ENCODE results near the gene PRKN. TPM values are rescaled to one million over a fixed set of nuclear protein-coding genes. Genes with fewer than 3 reads are reported as not detected.

Gene PRKN
- total RNA-seq, 1 donor from 2014 or later, result 9.3 TPM

- no peak for DNase-seq (ENCODE audit: low spot score)
Observed at GRCh38 chr6:162124710-162125435, 602.7 kb downstream of the PRKN start.

GRCh38 chr6:162123797-162124196 lies 603.8 kb downstream of the PRKN start:
- DNase-seq (ENCODE audit: low spot score), result no peak

DNA sequence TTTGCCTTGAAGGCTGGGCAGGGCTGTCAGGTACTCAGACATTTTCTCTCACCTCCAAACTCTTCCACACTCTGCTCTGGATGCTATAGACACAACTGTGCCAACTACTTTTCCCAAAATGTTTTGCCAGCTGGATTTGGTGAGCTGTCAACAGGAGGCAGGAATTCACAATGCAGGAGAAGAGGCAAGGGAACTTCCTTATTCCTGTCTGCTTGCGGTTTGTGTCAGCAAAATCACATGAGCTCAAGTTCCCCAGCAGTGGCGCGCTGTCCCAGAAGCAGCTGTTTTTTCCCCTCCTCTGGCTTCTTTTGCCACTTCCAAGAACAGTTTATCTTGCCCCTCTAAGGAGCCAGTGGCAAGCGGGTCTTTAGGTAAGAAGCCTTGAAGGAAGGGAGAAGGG lies 608.2 kb downstream of the PRKN start:
- DNase-seq (ENCODE audit: low spot score), result peak; percentile 17

- DNase-seq (ENCODE audit: low spot score), result no peak
Observed at GRCh38 chr6:162118706-162119105, 608.9 kb downstream of the PRKN start.

DNA sequence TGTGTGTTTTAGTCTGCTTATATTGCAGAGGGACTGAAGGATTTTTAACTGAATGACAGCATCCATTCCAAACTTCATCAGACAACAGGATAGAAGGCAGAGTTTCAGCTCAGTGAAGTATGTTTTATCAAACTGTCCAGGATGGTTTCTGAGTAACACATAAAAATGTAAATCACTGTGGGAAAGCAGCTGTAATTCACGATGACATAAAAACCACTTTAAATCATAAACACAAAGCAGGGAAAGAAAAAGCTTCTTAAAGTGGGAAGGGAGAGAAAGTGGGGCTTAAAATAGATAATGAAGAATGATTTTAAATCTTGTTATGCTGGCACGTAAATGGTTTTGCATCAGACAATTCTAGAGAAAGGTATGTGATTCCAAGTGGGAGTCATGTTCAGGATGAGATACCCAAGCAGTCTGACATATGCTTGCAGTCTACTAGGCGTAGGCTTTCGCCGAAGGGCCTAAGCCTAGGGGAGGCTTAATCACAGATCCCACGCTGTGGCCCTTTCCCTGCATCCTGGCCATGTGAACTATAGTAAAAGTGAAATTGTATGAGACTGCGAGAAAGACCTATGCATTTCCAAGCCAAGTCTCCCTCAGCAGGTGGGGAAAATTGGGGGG lies 610.6 kb downstream of the PRKN start:
- DNase-seq (ENCODE audit: low spot score), result no peak

DNA sequence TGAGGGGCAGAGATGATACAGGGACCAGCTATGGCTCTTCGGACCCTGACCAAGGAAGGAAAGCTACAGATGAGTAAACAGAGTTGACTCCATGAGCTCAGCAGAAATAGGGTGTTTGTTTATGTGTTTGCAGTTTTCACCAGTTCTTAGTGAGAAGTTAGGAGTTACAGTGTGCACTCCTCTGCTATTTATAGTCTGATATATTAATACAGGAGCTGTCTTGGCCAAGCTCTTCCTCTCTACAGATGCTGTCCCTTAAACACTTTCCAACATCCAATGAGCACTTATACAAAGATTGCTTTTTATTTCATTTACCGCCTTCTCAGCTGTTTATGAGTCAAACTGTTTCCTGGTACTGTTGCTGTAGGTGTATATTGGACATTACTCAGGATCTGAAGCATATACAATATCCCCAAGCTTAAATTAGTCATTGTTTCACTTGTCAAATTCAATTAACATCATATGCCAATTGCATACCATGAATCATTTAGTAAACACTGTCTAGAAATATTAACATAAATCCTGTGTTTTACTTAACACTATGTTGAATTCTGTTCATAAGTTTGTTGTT lies 618.0 kb downstream of the PRKN start:
- no peak for DNase-seq (ENCODE audit: low spot score)

DNA sequence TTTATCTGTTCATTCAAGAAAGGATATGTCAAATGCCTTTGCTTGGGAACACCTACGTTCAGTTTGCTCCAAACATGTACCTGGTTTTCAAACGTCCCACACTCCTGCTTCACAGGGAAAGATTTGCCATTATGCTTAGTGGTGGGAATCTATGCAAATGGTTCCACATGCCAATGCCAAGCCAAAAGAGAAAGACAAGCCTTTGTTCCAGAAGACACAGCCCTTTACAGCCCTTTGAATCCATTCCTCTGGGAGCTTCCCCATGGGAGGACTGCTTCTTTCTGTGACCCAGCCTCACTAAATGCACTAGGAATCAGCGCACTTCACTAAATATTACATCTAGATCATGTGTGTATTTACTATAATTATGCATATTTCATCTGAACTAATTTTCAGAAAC lies 619.5 kb downstream of the PRKN start:
- DNase-seq (ENCODE audit: low spot score), result no peak

DNA sequence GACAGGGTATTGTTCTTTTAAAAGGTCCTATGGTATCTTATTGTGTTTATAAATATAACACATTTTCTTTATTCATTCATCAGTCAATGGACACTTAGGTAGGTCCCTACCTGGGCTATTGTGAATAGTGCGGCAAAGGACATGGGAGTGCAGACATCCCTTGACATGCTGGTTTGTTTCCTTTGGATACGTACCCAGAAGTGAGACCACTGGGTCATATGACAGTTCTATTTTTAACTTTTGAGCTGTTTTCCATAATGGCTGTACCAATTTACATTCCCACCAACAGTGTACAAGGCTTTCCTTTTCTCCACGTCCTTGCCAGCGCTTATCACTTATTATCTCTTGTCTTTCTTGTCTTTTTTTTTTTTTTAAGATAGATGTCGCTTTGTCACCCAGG lies 627.5 kb downstream of the PRKN start:
- no peak for DNase-seq (ENCODE audit: low spot score)

DNA sequence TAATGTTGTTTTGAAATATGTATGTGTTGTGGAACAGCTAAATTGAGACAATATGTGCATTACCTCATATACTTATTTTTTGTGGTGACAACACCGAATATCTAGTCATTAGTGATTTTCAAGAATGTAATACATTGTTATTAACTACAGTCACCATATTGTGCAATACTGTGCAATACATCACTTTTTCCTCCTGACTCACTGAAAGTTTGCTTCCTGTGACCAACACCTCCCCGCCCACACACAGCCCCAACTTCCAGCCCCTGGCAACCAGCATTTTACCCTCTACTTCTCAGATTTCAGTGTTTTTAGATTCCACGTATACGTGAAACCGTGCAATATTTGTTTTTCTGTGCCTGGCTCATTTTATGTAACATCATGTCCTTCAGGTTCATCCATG lies 627.9 kb downstream of the PRKN start:
- DNase-seq (ENCODE audit: low spot score), result no peak

DNA sequence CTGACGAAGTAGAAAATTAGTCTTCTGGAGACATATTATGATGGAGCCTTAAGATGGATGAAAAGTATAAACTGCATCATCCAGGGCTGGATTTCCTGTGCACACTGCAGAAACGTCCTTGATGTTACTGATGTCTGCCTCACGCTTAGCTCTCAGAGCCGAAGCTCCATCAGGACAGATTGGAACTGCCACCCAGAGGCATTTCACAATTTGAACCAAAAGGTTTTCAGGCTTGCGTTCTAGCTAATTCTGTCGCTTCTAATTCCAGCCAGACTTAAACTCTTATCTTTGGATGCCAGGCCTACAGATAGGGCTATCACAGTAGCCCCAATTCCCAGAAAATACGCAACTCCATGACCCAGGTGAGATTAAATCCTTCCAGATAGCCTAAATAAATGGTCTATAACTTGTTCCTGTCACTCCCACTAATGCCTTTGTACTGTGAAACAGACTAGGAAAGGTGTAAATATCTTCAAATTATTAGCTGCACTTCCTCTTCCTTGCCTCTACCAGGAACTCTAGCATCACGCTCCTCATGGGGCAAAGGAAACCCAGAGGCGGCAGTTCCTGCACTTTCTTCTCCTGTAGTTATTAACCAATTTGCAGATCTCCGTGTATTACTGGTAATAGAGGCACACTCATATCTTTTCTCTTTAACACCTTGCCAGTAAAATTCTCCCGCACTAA lies 634.6 kb downstream of the PRKN start:
- no peak for DNase-seq (ENCODE audit: low spot score)

DNA sequence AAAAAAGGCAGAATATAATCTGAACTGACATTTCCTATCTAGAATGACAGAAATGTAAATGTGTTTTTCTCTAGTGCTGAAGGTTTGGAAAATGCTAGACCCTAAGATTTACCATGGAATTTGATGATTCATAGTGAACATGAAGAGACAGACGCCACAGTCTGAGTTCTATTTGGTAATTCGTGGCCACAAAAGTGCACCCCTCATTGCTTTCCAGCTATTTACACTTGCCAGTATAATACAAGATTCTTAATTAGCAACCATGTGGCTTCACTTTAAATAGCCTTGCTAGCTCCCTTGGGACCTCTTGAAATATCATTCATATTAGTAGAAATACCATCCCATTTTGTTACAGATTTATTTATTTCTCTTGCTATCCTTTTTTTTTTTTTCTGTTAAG lies 636.8 kb downstream of the PRKN start:
- DNase-seq (ENCODE audit: low spot score), result no peak

GRCh38 chr6:162088091-162088490 lies 639.5 kb downstream of the PRKN start:
- no peak for DNase-seq (ENCODE audit: low spot score)

DNA sequence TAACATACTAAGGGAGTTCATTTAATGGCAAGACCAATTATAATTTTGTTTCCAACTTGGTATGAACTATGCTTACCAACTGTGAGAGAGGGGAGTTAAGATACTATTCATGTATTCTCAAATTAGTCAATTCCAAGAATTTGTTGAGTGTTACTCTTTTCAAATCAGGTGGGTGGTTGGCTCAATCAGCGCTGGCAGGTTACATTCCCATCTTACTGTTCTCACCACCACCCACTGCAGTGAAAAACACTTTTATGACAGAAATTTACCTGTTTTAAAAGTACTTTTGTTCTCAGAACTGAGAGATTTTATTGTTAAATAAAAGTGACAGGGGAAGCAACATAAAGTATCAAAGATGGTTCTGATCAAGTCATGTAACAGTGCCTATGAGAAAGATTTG lies 642.0 kb downstream of the PRKN start:
- no peak for DNase-seq (ENCODE audit: low spot score)

DNA sequence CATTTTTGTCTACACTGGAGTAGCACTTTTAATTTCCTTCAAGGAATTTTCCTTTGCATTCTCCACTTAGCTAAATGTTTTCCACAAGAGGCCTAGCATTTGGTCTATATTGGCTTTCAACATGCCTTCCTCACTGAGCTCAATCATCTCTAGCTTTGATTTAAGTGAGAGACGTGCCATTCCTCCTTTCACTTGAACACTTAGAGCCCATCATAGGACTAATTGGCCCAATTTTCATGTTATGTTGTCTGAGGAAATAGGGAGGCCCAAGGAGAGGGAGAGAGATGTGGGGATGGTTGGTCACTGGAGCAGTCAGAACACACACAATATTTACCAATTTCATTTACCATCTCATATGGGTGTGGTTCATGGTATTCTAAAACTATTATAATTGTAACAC lies 645.0 kb downstream of the PRKN start:
- DNase-seq (ENCODE audit: low spot score), result no peak

DNA sequence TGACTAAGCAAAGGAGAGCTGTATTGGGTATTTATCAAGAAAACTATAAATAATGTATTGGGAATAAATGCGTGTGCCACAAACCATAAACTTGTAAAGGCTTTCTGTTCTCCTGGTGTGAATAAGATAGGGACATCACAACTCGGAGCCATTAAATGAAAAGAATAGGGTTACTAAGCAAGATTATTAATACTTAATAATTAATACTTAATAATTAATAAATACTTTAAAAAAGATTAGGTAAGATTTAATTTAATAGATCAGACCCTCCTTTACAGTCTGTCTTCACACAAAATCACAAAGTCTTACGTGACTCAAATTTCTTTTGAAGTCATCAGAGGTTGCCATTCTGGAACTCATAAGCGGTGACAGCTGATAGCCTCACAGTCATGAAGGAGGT lies 648.9 kb downstream of the PRKN start:
- no peak for DNase-seq (ENCODE audit: low spot score)

DNA sequence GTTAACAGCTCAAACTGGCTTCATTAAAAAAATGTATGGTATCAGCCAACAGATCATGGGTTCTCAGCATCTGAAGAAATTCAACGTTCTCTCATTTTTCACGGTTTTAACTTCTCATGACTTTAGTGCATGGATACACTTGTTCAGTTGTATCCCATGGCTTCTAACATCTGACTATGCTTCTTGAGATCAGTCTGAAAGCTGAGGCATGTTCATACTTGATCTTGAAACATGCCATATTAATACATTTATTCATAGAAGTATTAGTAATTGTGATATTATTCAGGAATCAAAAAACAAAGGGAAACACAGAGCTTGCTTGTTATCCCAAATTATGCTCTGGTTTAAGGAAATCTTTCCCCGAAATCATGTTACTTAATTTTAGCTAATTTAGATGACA lies 649.4 kb downstream of the PRKN start:
- no peak for DNase-seq (ENCODE audit: low spot score)

- no peak for DNase-seq (ENCODE audit: low spot score)
Observed at GRCh38 chr6:162076816-162077215, 650.8 kb downstream of the PRKN start.

DNA sequence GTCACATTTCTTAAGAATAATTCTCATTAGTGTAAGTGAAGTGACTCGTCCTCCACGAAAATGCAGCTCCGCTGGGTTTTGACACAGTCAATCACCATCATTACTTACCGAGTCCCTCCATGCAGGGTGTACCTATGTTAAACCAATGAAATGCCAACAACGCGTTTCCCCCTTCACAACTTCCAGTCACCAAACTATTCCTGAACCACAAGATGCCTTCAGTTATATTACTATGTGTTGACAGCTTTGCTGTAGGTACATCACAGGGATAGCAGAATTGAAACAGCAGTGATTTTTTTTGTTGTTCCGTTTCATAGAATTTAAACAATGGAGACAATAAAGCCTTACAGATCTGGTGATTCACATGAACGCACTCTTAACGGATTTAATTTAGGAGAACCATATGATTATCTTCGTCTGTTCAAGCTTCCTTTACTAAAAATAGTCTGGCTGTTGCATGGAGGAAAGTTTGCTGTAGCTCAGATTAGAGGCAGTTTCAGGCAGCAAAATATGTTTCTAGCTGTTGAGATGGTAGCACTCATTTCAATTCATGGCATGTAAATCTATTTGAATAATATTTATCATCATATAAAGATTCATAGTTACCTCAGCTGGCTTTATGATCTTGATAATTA lies 652.8 kb downstream of the PRKN start:
- no peak for DNase-seq (ENCODE audit: low spot score)

DNA sequence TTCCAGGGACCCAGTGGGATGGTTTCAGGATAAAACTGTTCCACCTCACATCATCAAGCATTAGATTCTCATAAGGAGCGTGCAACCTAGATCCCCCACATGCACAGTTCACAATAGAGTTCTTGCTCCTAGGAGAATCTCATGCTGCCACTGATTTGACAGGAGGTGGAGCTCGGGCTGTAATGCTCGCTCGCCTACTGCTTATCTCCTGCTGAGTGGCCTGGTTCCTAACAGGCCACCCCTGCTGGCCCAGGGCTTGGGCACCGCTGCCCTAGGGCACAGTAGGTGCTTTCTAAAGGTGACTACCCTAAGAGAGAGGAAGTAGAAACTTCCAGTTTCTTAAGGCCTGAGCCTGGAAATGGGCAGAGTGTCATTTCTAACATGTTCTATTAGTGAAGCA lies 656.9 kb downstream of the PRKN start:
- no peak for DNase-seq (ENCODE audit: low spot score)

- no peak for DNase-seq (ENCODE audit: low spot score)
Observed at GRCh38 chr6:162069995-162070394, 657.6 kb downstream of the PRKN start.

DNA sequence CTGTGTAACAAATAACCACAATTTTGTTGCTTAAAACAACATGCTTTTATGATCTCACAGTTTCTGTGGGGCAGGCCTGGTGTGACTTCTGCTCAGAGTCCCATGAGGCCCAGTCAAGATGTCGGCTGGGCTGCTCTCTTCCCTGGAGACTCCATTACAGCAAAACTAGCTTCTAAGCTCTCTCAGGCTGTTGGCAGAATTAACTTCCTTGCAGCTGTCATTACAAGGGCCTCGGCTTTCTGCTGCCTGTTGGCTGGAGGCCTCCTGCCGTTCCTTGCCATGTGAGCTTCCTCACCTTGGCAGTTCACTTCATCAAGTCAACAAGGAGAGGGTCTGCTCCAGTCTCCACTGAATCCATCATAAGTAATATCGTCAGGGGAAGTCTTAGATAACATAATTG lies 659.2 kb downstream of the PRKN start:
- DNase-seq (ENCODE audit: low spot score), result no peak

DNA sequence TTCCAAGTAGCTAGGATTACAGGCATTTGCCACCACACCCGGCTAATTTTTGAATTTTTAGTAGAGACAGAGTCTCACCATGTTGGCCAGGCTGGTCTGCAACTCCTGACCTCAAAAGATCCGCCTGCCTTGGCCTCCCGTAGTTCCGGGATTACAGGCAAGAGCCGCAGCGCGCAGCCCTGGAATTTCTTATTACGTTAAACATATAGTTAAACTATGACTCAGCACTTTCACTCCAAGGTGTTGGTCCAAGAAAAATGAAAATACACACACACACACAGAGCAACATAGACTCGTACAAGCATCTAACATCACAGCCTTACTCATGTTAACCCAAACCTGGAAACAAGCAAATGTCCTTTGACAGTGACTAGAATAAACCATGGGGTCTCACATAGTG lies 663.9 kb downstream of the PRKN start:
- no peak for DNase-seq (ENCODE audit: low spot score)

All from mucosa of gallbladder (tissue), 1 donor.